ENCODE data around the gene EIF4G3. TPM values are rescaled to one million over a fixed set of nuclear protein-coding genes. Genes with fewer than 3 reads are reported as not detected.

EIF4G3 gene
- total RNA-seq, 1 experiment from 2014 or later, result 72.0 TPM

- peaks cover 0 to 5% of the 10 kb centered on the region in 2 experiments; a peak in 1 of 4 replicates for H3K4me1 Mint-ChIP-seq
- Histone ChIP-seq H2BK5ac (ENCODE audit: insufficient read length, low read length) (no peak overlapping the region), H2BK20ac (ENCODE audit: low read depth, low read length, poor library complexity, severe bottlenecking) (no peak overlapping the region), H4K5ac (ENCODE audit: insufficient read length, low read depth, low read length) (no peak overlapping the region), H3K9ac (ENCODE audit: extremely low read depth, insufficient read length, low read length) (no peak overlapping the region), H2AK5ac (ENCODE audit: insufficient read length, low read length) (no peak overlapping the region), H2BK15ac (ENCODE audit: low read depth, low read length) (no peak overlapping the region), H3K79me2 (ENCODE audit: insufficient read depth, low read length) (no peaks in the 10 kb centered on the region), H3K14ac (ENCODE audit: insufficient read depth, low read length) (no peak overlapping the region), H2BK120ac (ENCODE audit: low read depth, low read length, poor library complexity, severe bottlenecking) (no peak overlapping the region), H3K9me3 (ENCODE audit: control insufficient read depth, low read depth, low read length) (no peaks in the 10 kb centered on the region), H3K56ac (ENCODE audit: insufficient read length, low read depth, low read length) (no peak overlapping the region), H4K91ac (ENCODE audit: insufficient read length, low read depth, low read length) (no peak overlapping the region), H4K20me1 (ENCODE audit: control insufficient read depth, insufficient read depth, insufficient read length) (no peaks in the 10 kb centered on the region), H3K4ac (ENCODE audit: low read depth, low read length) (no peak overlapping the region), H3K27ac (ENCODE audit: insufficient read length, low read depth, low read length) (no peak overlapping the region), H2AFZ (ENCODE audit: low read length) (no peak overlapping the region), H3T11ph (ENCODE audit: low read length) (no peak overlapping the region), H2BK12ac (ENCODE audit: insufficient read length, low read depth, low read length) (no peak overlapping the region), H3K27me3 (ENCODE audit: insufficient read depth, low read length) (peaks cover 54% of the 10 kb centered on the region), H3K18ac (ENCODE audit: insufficient read length, low read depth, low read length) (no peak overlapping the region), H3K23me2 (ENCODE audit: insufficient read length, low read depth, low read length, poor library complexity, severe bottlenecking) (no peaks in the 10 kb centered on the region), H3K79me1 (ENCODE audit: insufficient read depth, low read depth, low read length, poor library complexity, severe bottlenecking) (no peaks in the 10 kb centered on the region), H3K4me2 (ENCODE audit: insufficient read depth, insufficient read length, low read length) (no peak overlapping the region), H3K23ac (ENCODE audit: insufficient read length, low read depth, low read length) (no peak overlapping the region), H4K8ac (replicated peaks; ENCODE audit: insufficient read length, low read depth, low read length) (no peak overlapping the region), H3K4me1 (ENCODE audit: insufficient read depth, low read length) (no peaks in the 10 kb centered on the region)
- no peak overlapping the region for H3K4me3 Mint-ChIP-seq
- H3K27ac Mint-ChIP-seq, result no peak overlapping the region
- no peaks in the 10 kb centered on the region for H3K36me3 Mint-ChIP-seq (ENCODE audit: insufficient read depth in 1 of 3, low read depth in 3 of 3)
- no peak for DNase-seq
- H3K27me3 Mint-ChIP-seq (ENCODE audit: low read depth), result peaks cover 95% of the 10 kb centered on the region
- TF ChIP-seq CTCF (conservative IDR thresholded peaks at IDR 0.05), result no peak
- peaks cover 0 to 3% of the 10 kb centered on the region in 2 experiments; a peak in 1 of 5 replicates for H3K9me3 Mint-ChIP-seq
- no CpG with 5 or more reads among the region's 4 CpGs for WGBS (ENCODE audit: extremely low coverage, insufficient read length, low lambda C conversion rate)
Measured at GRCh38 chr1:21192871-21193270, 16.2 kb upstream of the EIF4G3 start.
